HepG2 (cell line): ENCODE measurements around the gene SOX12. TPM values are rescaled to one million over a fixed set of nuclear protein-coding genes. Genes with fewer than 3 reads are reported as not detected.

Experiments used
- BCL6 ChIP-seq: IDR thresholded peaks from 2 replicates; pipeline ENCODE4 v1.6.1; 2016; ENCODE audit warnings: missing genetic modification reagents, missing compliant biosample characterization
- CENPT ChIP-seq: sonication (generic); formaldehyde crosslinking; IDR thresholded peaks from 2 replicates; pipeline ENCODE4 v1.8.0; 2022; ENCODE audit warnings: low read depth, mild to moderate bottlenecking, moderate library complexity, missing genetic modification reagents
- ETV6 ChIP-seq: sonication (generic); formaldehyde crosslinking; conservative IDR thresholded peaks from 2 replicates; pipeline ENCODE4 v1.4.0; 2020; ENCODE audit warnings: missing genetic modification reagents
- HMGA1 ChIP-seq: sonication (generic); formaldehyde crosslinking; conservative IDR thresholded peaks from 2 replicates; pipeline ENCODE4 v1.4.0; 2020; ENCODE audit warnings: missing genetic modification reagents
- HOXA5 ChIP-seq: sonication (generic); formaldehyde crosslinking; IDR thresholded peaks from 2 replicates; pipeline ENCODE4 v1.4.0; 2020; ENCODE audit warnings: missing genetic modification reagents
- MTF1 ChIP-seq: sonication (generic); formaldehyde crosslinking; IDR thresholded peaks from 2 replicates; pipeline ENCODE4 v1.5.0; 2020; ENCODE audit warnings: missing genetic modification reagents
- NFKB2 ChIP-seq: sonication (generic); formaldehyde crosslinking; IDR thresholded peaks from 2 replicates; pipeline ENCODE4 v1.4.0; 2020; ENCODE audit warnings: missing genetic modification reagents, borderline replicate concordance
- PAX8 ChIP-seq: sonication (generic); formaldehyde crosslinking; IDR thresholded peaks from 2 replicates; pipeline ENCODE4 v1.8.0; 2022; ENCODE audit warnings: mild to moderate bottlenecking, missing genetic modification reagents, borderline replicate concordance
- RAD21 ChIP-seq: fragments of 450-650 bp; formaldehyde crosslinking; IDR thresholded peaks from 2 replicates; pipeline ENCODE4 v1.5.0; 2020; ENCODE audit warnings: mild to moderate bottlenecking
- SOX13 ChIP-seq, 3 experiments: fragments of 450-650 bp in 1 of 3; sonication (generic) in 1 of 3; formaldehyde crosslinking in 1 of 3; IDR thresholded peaks in 2 of 3; conservative IDR thresholded peaks in 1 of 3; 2 replicates each; pipeline versions ENCODE4 v1.5.0 to v1.6.1; 2016 to 2020; ENCODE audit warnings: antibody characterized with exemption in 1 of 3, mild to moderate bottlenecking in 1 of 3, missing compliant biosample characterization in 1 of 3, missing genetic modification reagents in 1 of 3, moderate library complexity in 1 of 3
- THRA ChIP-seq: sonication (generic); formaldehyde crosslinking; IDR thresholded peaks from 2 replicates; pipeline ENCODE4 v1.4.0; 2020; ENCODE audit warnings: missing genetic modification reagents, borderline replicate concordance
- YEATS2 ChIP-seq: sonication (generic); formaldehyde crosslinking; IDR thresholded peaks from 2 replicates; pipeline ENCODE4 v1.4.0; 2020; ENCODE audit warnings: missing genetic modification reagents, borderline replicate concordance
- ZBTB14 ChIP-seq: sonication (generic); formaldehyde crosslinking; IDR thresholded peaks from 2 replicates; pipeline ENCODE4 v1.4.0; 2020; ENCODE audit warnings: missing genetic modification reagents
- ZNF207 ChIP-seq: fragments of 450-650 bp; IDR thresholded peaks from 2 replicates; pipeline ENCODE4 v1.6.1; 2016; ENCODE audit warnings: antibody characterized with exemption, borderline replicate concordance
- ZNF350 ChIP-seq: sonication (generic); formaldehyde crosslinking; IDR thresholded peaks from 2 replicates; pipeline ENCODE4 v1.4.0; 2020; ENCODE audit warnings: mild to moderate bottlenecking, low read depth, missing genetic modification reagents, borderline replicate concordance
- ZNF446 ChIP-seq: sonication (generic); formaldehyde crosslinking; IDR thresholded peaks from 2 replicates; pipeline ENCODE4 v1.5.0; 2020; ENCODE audit warnings: mild to moderate bottlenecking, missing genetic modification reagents
- ZNF510 ChIP-seq: sonication (generic); formaldehyde crosslinking; IDR thresholded peaks from 2 replicates; pipeline ENCODE4 v1.4.0; 2020; ENCODE audit warnings: low read depth, mild to moderate bottlenecking, missing genetic modification reagents
- ZNF646 ChIP-seq: sonication (generic); formaldehyde crosslinking; IDR thresholded peaks from 2 replicates; pipeline ENCODE4 v1.9.0; 2021; ENCODE audit warnings: mild to moderate bottlenecking, missing genetic modification reagents
- ZSCAN9 ChIP-seq: IDR thresholded peaks from 2 replicates; pipeline ENCODE4 v1.6.1; 2016; ENCODE audit warnings: borderline replicate concordance
- polyA plus RNA-seq, 8 experiments: library from polyadenylated mRNA; depleted of rRNA in 3 of 8; stranded (reverse) in 7 of 8; unstranded in 1 of 8; fragments of >200 nt; fragmentation: Illumina TruSeq in 4 of 8; extraction: Trizol in 4 of 8; gene quantifications; 2 replicates each; pipeline versions ENCODE4 v1.2.1 to v1.2.3, GENCODE V29; 2011 to 2016; ENCODE audit warnings: low read depth in 4 of 8, missing spikeins in 1 of 8, mixed read lengths in 1 of 8; ENCODE audit not compliant: insufficient read depth in 1 of 8
- total RNA-seq, 5 experiments: library from RNA; depleted of rRNA; stranded (reverse); fragments of >200 nt; fragmentation: Illumina TruSeq; extraction: Trizol; gene quantifications; 2 replicates each; pipeline ENCODE4 v1.2.3, GENCODE V29; 2016; ENCODE audit warnings: low read depth in 1 of 5
- TF ChIP-seq, protein P1 (sequence below): sonication (generic); formaldehyde crosslinking; IDR thresholded peaks from 2 replicates; pipeline ENCODE4 v1.5.0; 2020; ENCODE audit warnings: missing genetic modification reagents

SOX12 gene
- total and polyA plus RNA-seq, 2 of the 13 experiments (the other 11 are each of a cell fraction or from before 2014, with no cell fraction given): 10.0 to 18.7 TPM

DNA sequence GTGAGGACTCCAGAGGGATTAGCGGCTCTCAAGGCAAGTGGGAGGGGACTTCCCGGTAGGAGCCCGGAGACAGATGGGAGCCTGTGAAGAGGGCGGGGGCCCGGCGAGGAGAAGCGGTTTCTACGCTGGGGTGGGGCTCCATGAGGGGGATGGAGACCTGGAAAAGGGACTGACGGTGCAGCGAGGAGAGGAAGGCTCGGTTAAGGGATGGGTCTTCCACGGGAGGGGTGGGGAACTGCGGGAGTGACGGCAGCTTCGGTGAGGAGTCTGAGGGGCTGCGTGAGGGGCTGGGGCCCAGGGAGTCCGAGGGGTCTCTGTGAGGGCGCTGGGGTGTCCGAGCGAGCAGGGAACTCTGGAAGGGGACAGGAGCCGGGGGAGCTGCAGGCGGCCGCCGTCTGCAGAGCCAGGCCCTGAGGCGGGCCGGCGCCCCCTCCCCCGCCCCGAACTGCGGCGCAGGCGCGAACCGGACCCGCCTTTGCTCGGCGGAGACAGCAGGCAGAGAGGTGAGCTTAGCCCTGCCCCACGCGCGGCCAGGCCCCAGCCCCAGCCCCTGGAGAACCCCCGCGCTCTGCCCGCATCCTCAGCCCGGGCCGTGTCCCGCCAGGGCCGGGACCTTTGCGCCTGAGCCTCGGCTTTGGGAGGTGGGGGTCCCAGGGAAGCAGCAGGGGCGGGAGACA lies 21.4 kb downstream of the SOX12 start, which contains the start of gene NRSN2 (continued):
- no peak for TF ChIP-seq ZNF350 (CRISPR knock-in tag)
- peak; percentile 26; the same call in 1 of the 2 replicates for TF ChIP-seq HOXA5
- TF ChIP-seq ZSCAN9: peak; percentile 23
- TF ChIP-seq ZNF510 (CRISPR knock-in tag): no peak; the same call in 1 of the 2 replicates
- peak; percentile 86 for TF ChIP-seq NFKB2 (CRISPR knock-in tag)
- peak; percentile 46; the same call in 1 of the 2 replicates for TF ChIP-seq YEATS2 (CRISPR knock-in tag)
- no peak for TF ChIP-seq PAX8 (CRISPR knock-in tag)
- no peak for TF ChIP-seq ZBTB14 (CRISPR knock-in tag)
- TF ChIP-seq HMGA1 (CRISPR knock-in tag): no peak
- TF ChIP-seq, protein P1, sequence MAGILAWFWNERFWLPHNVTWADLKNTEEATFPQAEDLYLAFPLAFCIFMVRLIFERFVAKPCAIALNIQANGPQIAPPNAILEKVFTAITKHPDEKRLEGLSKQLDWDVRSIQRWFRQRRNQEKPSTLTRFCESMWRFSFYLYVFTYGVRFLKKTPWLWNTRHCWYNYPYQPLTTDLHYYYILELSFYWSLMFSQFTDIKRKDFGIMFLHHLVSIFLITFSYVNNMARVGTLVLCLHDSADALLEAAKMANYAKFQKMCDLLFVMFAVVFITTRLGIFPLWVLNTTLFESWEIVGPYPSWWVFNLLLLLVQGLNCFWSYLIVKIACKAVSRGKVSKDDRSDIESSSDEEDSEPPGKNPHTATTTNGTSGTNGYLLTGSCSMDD (CRISPR knock-in tag): no peak
- TF ChIP-seq SOX13 (IDR thresholded peaks at IDR 0.05): no peak
- TF ChIP-seq SOX13 (CRISPR knock-in tag; conservative IDR thresholded peaks at IDR 0.05 in 1 of 2, IDR thresholded peaks at IDR 0.05 in 1 of 2): no peak
- TF ChIP-seq ZNF446 (CRISPR knock-in tag): no peak; the same call in 1 of the 2 replicates
- no peak for TF ChIP-seq MTF1 (CRISPR knock-in tag)
- peak; percentile 79; the same call in 1 of the 2 replicates for TF ChIP-seq ETV6 (CRISPR knock-in tag)
- TF ChIP-seq ZNF646: no peak
- TF ChIP-seq BCL6 (CRISPR knock-in tag): no peak; the same call in 1 of the 2 replicates
- TF ChIP-seq ZNF207: no peak
- TF ChIP-seq CENPT (CRISPR knock-in tag): no peak
- peak; percentile 9; the same call in 1 of the 2 replicates for TF ChIP-seq THRA (CRISPR knock-in tag)
- TF ChIP-seq RAD21 (CRISPR knock-in tag): peak; percentile 41
